NCI-H146 treated with DMSO at 0.1 percent for 48 hours (cell line): ENCODE data around the gene LCN9.
A peak's percentile ranks its signal among the peaks of the same experiment; 100 is the strongest.
"Not testable (repeated sequence)": the region's sequence is repeated elsewhere in the genome, so short reads cannot be mapped to it uniquely, and the experiment has no call there.

Experiments
- DNase-seq: peaks from one replicate; lab custom pipeline; 2025; ENCODE audit not compliant: unreplicated experiment; lab: John Stamatoyannopoulos, UW

The LCN9 gene

DNA sequence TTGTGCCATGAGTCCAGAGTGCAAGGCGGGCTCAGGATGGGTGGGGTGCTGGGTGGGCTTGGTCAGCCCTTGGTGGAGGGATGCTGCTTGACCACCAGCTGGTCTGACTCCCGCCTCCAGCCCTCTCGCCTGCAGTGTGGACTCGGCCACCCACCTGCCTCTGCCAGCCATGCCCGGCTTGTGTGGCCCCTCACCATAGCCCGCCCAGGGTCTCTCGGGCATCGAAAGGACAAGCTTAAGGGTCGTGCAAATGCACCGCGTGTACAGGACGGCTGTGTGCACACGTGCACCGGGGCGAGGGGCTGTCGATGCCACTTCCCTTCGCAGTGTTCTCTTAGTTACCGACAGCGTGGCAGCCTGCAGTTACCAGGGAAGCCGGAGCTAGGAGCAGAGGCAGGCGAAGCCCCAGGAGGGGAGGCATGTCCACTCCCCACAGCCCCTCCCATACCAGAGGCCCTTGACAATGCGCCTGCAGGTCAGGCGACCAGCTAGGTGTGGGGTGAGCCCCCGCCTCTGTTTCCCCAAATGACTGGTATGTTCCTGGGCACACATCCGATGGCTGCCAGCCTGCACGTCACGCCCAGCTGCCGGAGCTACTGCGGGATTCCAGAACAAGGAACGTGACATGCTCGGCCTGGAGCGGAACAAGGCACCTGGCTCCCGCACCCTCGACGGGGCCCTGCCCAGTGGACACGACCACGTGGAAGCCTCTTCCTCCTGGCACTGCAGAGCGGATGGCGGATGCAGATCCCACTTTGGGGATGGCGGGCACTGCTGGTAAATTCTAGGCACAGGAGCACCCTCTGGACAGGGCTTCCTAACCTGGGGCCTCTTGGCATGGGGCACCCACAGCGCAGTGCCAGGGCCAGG is 7.8 kb downstream of the LCN9 start:
- DNase-seq = no peak

DNA sequence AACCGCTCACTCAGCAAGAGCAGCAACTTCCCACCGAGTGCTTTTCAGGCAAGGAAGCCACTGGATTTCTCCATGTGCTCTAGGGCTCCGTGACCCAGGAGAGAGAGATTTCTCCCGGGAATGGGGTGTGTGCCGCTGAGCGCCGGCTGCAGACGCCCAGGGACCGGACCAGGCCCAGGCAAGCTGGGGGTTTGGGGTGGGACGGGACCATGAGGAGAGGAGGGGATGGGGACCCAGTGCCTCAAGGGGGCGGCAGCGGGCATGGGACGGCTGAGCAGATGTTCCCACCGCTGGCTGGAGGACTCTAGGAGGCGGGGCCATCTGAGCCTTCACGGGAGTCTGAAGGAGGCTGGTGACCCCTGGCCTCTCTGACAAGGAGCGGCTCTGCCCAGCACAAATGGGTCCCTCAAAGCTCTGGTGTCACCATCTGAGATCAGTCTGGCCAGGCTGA is 8.5 kb downstream of the LCN9 start:
- no peak for DNase-seq

- not testable (repeated sequence) for DNase-seq
Measured at GRCh38 chr9:135672786-135673185, 9.7 kb downstream of the LCN9 start.

DNA sequence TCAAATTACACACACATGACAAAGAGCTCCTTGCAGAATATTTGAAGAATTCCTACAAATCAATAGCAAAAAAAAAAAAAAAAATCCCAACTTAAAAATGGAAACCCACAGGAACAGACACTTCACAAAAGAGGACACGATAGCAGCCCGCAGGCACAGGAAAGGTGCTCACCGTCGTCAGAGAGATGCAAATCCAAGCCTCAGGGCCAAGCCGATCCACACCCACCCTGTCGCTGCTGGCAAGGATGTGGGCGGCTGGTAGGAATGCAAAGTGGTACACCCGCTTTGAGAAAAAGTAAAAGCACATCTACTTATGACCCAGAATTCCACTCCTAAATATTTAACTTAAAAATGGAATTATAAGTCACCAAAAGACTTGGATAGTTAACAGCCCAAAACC is 10.8 kb downstream of the LCN9 start:
- DNase-seq = no peak

DNA sequence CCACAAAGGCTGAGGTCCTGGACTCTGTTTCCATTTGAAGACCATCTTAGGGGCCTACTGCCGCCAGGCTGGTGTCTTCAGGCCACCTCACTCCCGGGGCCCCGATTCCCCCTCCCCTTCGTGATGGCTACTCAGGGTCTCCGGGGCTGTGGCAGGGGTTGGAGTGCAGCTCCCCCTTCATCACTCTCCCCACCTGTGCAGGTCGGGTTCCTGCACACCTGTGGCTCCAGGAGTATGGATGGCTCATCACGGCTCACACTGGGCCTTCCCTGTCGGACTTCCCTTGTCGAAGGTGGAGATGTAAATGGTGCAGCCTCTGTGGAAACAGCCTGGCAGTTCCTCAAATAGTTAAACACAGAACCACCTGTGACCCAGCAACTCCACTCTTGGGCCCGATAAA is 11.9 kb downstream of the LCN9 start:
- no peak for DNase-seq

GRCh38 chr9:135676891-135677290 is 13.8 kb downstream of the LCN9 start:
- no peak for DNase-seq

GRCh38 chr9:135677641-135678168 is 14.6 kb downstream of the LCN9 start:
- DNase-seq = peak; percentile 8

DNA sequence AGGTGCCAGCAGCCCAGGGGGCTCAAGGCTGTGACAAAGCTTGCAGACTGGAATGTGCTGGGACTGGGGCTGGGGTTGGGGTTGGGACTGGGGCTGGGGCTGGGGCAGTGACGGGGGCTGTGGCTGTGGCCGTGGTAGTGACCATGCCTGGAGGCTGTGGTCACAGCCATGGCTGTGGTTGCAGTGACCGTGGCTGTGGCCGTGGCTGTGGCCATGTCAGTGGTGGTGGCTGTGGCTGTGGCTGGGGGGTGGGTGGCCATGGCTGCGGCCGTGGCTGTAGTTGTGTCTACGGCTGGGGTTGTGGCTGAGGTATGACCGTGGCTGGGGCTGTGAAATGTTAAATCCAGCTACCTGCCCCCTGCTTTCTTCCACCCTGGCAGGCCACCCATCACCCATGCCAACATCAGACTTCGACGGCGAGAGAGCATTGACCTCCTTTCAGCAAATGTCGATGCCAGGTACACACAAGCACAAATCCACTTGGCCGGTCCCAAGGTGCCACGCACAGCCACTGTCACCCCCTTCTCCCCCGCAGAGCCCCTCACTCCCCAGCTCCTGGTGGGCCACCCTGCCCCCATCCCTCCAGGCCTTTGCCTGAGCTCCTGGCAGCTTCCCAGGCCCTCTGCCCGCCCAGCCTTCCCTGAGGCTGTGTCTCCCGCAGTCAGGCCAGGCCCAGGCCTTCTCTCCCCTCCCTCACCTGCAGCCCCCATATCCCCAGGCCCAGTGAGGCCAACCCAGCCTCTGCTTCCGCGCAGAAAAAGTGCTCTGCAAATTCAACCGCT is 15.3 kb downstream of the LCN9 start:
- no peak for DNase-seq

- DNase-seq = no peak
Measured at GRCh38 chr9:135680056-135680455, 16.9 kb downstream of the LCN9 start.

GRCh38 chr9:135681161-135681560 is 18.1 kb downstream of the LCN9 start:
- no peak for DNase-seq

GRCh38 chr9:135683401-135684034 is 20.4 kb downstream of the LCN9 start:
- DNase-seq = no peak

DNA sequence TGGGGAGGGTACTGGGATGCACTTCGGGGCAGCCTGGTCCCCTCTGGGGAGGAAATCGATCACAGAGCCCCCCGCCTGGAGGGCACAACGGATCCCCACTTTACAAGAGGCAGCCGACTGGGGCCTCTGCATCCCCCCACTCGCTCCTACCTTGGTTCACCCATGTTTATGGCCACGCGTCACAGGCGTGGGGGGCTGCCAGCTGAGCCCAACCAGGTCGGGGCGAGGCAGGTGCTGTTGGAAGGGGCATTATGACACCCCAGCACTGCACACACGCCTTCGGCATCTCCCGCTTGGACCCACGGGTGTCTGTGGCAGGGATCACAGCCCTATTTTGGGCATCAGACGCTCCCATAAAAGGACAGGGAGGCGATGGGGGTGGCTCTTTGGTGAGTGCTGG is 21.6 kb downstream of the LCN9 start:
- no peak for DNase-seq

DNA sequence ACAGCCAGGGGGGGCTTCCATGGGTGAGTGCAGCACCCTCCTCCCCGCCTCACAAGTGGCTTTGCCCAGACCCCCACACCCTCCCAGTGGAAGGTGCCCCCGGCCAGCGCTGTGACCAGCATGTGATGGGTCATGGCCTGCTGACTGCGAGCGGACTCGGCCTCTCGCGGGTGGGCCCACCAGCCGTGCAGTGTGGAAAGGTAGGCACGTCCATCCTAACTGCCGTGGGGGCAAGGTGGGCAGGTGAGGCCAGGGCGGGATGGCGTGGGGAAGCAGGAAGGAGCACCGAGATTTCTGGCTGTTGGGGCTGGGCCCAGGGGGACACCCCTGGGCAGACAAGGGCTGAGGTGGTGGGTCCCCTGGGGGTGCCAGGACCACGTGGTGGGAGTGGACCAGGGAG is 24.1 kb downstream of the LCN9 start:
- DNase-seq = no peak

- DNase-seq = no peak
Measured at GRCh38 chr9:135689011-135689410, 25.9 kb downstream of the LCN9 start.

DNA sequence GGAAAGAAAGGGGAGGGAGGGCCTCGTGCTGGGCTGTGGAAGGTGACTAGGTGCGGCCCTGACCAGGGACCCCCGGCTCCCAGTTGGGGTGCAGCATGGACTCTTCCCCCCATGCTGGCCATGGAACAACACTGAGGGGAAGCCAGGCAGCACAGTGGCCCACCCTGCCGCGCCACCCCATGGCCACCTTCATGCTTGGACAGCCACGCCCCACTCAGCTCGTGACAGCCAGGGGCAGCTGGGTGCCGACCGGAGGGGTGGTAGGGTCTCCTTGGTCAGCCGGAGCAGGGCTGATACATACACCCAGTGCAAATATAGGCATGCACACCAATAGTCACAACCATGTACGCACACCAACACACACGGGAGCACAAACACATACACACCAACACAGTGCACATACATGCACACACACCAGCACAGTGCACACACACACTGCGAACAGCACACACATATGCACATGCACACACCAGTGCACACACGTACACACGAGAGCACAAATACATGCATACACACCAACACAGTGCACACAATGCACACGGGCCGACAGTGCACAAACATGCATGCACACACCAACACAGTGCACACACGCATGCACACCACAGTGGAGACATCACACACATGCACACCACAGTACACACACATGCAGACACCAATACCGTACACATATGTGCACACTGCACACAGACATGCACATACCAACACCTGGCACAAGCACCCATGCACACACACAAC is 27.9 kb downstream of the LCN9 start:
- no peak for DNase-seq

GRCh38 chr9:135692410-135692809 is 29.3 kb downstream of the LCN9 start:
- no peak for DNase-seq

- DNase-seq = no peak
Measured at GRCh38 chr9:135693265-135693664, 30.2 kb downstream of the LCN9 start.

GRCh38 chr9:135693771-135694170 is 30.7 kb downstream of the LCN9 start:
- no peak for DNase-seq

- DNase-seq = no peak
Measured at GRCh38 chr9:135694414-135694813, 31.3 kb downstream of the LCN9 start.

- no peak for DNase-seq
Measured at GRCh38 chr9:135695036-135695435, 31.9 kb downstream of the LCN9 start.

GRCh38 chr9:135695642-135696041 is 32.5 kb downstream of the LCN9 start:
- DNase-seq = no peak
